KOPT-K1 (cell line): ENCODE results near the gene EFCAB13.

Experiments
- H3K27ac ChIP-seq: fragments of 200-600 bp; sonication (generic); 2 replicates; pipeline ENCODE4 v1.5.1; 2016; ENCODE audit warnings: antibody characterized with exemption, mild to moderate bottlenecking, low read depth, low read length; ENCODE audit not compliant: poor library complexity, severe bottlenecking
- H3K36me3 ChIP-seq: fragments of 200-600 bp; sonication (generic); 2 replicates; pipeline ENCODE4 v1.5.1; 2017; ENCODE audit warnings: antibody characterized with exemption, mild to moderate bottlenecking, low read length, moderate library complexity; ENCODE audit not compliant: insufficient read depth
- H3K9me3 ChIP-seq: fragments of 200-600 bp; sonication (generic); 2 replicates; pipeline ENCODE4 v1.5.1; 2017; ENCODE audit warnings: antibody characterized with exemption, low read length, mild to moderate bottlenecking; ENCODE audit not compliant: insufficient read depth, poor library complexity, severe bottlenecking

Gene EFCAB13

GRCh38 chr17:47305302-47305923 is 18.3 kb upstream of the EFCAB13 start:
- H3K9me3 ChIP-seq, result no peaks in the 10 kb centered on the region
- no peak overlapping the region for H3K27ac ChIP-seq
- no peaks in the 10 kb centered on the region for H3K36me3 ChIP-seq

- no peak overlapping the region for H3K27ac ChIP-seq
- no peaks in the 10 kb centered on the region for H3K36me3 ChIP-seq
- H3K9me3 ChIP-seq, result no peaks in the 10 kb centered on the region
These were observed 13.5 kb upstream of the EFCAB13 start for GRCh38 chr17:47310186-47310733.

- Histone ChIP-seq H3K27ac (no peak overlapping the region), H3K9me3 (no peaks in the 10 kb centered on the region), H3K36me3 (no peaks in the 10 kb centered on the region)
These were observed 12.3 kb upstream of the EFCAB13 start for GRCh38 chr17:47311420-47311819.

GRCh38 chr17:47315451-47316266 is 8.1 kb upstream of the EFCAB13 start:
- Histone ChIP-seq H3K27ac (no peak overlapping the region), H3K9me3 (peaks cover under 1% of the 10 kb centered on the region), H3K36me3 (no peaks in the 10 kb centered on the region)

GRCh38 chr17:47316311-47316710 is 7.4 kb upstream of the EFCAB13 start:
- Histone ChIP-seq H3K9me3 (peaks cover 7% of the 10 kb centered on the region), H3K27ac (no peak overlapping the region)

GRCh38 chr17:47317119-47317518 is 6.6 kb upstream of the EFCAB13 start:
- peaks cover 8% of the 10 kb centered on the region for H3K9me3 ChIP-seq
- no peak overlapping the region for H3K27ac ChIP-seq
- H3K36me3 ChIP-seq, result no peaks in the 10 kb centered on the region

More at GRCh38 chr17:47316311-47316710, 7.4 kb upstream of the EFCAB13 start:
- H3K36me3 ChIP-seq, result no peaks in the 10 kb centered on the region

- no peaks in the 10 kb centered on the region for H3K36me3 ChIP-seq
- no peak overlapping the region for H3K27ac ChIP-seq
- H3K9me3 ChIP-seq, result peaks cover 8% of the 10 kb centered on the region
These were observed 5.4 kb upstream of the EFCAB13 start for GRCh38 chr17:47318197-47318918.

- peaks cover 8% of the 10 kb centered on the region for H3K9me3 ChIP-seq
- no peaks in the 10 kb centered on the region for H3K36me3 ChIP-seq
These were observed 2.8 kb upstream of the EFCAB13 start for GRCh38 chr17:47320879-47321502.

GRCh38 chr17:47324224-47325020 is 667 bp downstream of the EFCAB13 start:
- no peaks in the 10 kb centered on the region for H3K36me3 ChIP-seq
- peak overlapping the region; percentile 81 for H3K27ac ChIP-seq
- H3K9me3 ChIP-seq, result peaks cover 8% of the 10 kb centered on the region

More at GRCh38 chr17:47320879-47321502, 2.8 kb upstream of the EFCAB13 start:
- no peak overlapping the region for H3K27ac ChIP-seq

GRCh38 chr17:47325176-47325575 is 1.4 kb downstream of the EFCAB13 start:
- peak overlapping the region; percentile 81 for H3K27ac ChIP-seq
- H3K9me3 ChIP-seq, result peaks cover 8% of the 10 kb centered on the region
- no peaks in the 10 kb centered on the region for H3K36me3 ChIP-seq

- Histone ChIP-seq H3K27ac (no peak overlapping the region), H3K9me3 (no peaks in the 10 kb centered on the region), H3K36me3 (no peaks in the 10 kb centered on the region)
These were observed 6.8 kb downstream of the EFCAB13 start for GRCh38 chr17:47330548-47330947.

GRCh38 chr17:47332287-47332686 is 8.5 kb downstream of the EFCAB13 start:
- H3K36me3 ChIP-seq, result no peaks in the 10 kb centered on the region
- H3K27ac ChIP-seq, result no peak overlapping the region
- H3K9me3 ChIP-seq, result no peaks in the 10 kb centered on the region

GRCh38 chr17:47335101-47335936 is 11.6 kb downstream of the EFCAB13 start:
- Histone ChIP-seq H3K9me3 (no peaks in the 10 kb centered on the region), H3K36me3 (no peaks in the 10 kb centered on the region), H3K27ac (no peak overlapping the region)
